Skin epidermis (tissue), 12 donors: ENCODE data around the gene SF3A2.
A peak's percentile ranks its signal among the peaks of the same experiment; 100 is the strongest.

Source experiments
- H3K27ac ChIP-seq, 21 experiments: fragments of 200-600 bp; sonication (generic) in 11 of 21; one replicate each; pipeline ENCODE4 v1.5.0; 2020; ENCODE audit warnings: mild to moderate bottlenecking in 3 of 21, inconsistent platforms in 2 of 21, moderate library complexity in 2 of 21
- H3K4me3 ChIP-seq, 7 experiments: fragments of 200-600 bp; sonication (generic) in 2 of 7; one replicate each; pipeline ENCODE4 v1.5.0; 2020; ENCODE audit warnings: inconsistent platforms in 2 of 7, mild to moderate bottlenecking in 2 of 7, moderate library complexity in 1 of 7

SF3A2 gene

GRCh38 chr19:2202366-2202765 is 34.3 kb upstream of the SF3A2 start:
- Histone ChIP-seq H3K4me3 (no peak overlapping the region), H3K27ac (peak overlapping the region in 11 of 21 experiments; percentile 3 to 73 (median 42))

DNA sequence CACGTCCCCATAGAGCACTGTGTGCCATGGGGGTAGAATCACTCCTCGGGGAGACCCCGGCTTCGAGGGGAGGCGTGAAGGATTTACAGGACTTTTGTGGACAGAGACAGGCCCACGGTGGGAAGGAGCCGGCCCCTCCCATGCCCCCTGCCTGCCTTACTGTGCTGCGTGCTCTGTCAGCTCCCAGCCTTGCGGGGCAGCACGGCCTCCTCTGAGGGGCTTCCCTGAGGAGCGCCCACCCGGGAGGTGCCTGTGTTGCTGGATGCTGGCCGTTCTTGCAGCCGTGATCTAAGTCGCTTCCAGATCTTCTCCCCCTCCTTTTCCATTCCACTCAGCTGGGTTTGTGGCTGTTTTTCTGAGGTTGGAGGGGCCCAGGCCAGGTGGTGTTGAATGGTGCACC is 29.6 kb upstream of the SF3A2 start:
- no peak overlapping the region for H3K27ac ChIP-seq
- no peak overlapping the region for H3K4me3 ChIP-seq

- Histone ChIP-seq H3K27ac (peak overlapping the region in 14 of 21 experiments; percentile 5 to 73 (median 41)), H3K4me3 (no peak overlapping the region)
Measured at GRCh38 chr19:2207991-2208860, 28.4 kb upstream of the SF3A2 start.

GRCh38 chr19:2208975-2209374 is 27.6 kb upstream of the SF3A2 start:
- Histone ChIP-seq H3K27ac (peak overlapping the region in 8 of 21 experiments; percentile 5 to 67 (median 41)), H3K4me3 (no peak overlapping the region)

DNA sequence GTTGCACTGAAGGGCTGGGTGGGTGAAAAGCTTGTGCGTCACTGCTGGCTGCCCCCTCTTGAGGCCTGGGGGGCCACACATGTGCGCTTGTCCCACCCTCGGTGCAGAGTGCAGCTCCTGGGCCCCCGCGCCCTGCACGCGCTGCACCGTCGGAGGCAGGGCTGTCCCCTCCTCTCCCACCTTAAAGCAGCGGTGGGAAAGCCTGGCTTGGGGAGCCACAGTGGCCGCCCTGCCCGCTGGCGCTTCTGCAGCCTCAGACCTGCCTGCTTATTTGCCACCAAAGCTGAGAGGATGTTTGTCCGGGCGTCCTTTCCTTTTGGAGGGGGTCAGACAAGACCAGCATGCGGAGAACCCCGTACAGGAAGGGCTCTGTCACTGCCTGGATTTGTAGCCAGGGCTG is 27.2 kb upstream of the SF3A2 start:
- no peak overlapping the region for H3K4me3 ChIP-seq
- peak overlapping the region in 3 of 21 experiments; percentile 40 to 66 (median 56) for H3K27ac ChIP-seq

DNA sequence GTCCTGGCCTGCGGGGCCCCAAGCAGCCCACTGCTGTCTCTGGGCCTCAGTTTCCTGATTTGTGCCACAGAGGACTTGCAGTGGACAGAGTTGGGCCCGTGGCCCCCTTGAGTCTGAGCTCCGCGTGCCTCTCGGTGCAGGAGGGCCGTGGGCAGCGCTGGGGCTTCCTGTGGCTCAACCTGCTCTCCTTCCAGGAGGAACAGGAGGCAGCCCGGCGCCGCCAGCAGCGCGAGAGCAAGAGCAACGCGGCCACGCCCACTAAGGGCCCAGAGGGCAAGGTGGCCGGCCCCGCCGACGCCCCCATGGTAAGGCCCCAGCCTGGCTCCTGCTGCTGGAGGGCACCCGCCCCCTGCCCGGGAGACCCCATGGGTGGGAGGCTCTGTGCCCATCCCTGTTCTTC is 26.4 kb upstream of the SF3A2 start:
- Histone ChIP-seq H3K27ac (no peak overlapping the region), H3K4me3 (no peak overlapping the region)

DNA sequence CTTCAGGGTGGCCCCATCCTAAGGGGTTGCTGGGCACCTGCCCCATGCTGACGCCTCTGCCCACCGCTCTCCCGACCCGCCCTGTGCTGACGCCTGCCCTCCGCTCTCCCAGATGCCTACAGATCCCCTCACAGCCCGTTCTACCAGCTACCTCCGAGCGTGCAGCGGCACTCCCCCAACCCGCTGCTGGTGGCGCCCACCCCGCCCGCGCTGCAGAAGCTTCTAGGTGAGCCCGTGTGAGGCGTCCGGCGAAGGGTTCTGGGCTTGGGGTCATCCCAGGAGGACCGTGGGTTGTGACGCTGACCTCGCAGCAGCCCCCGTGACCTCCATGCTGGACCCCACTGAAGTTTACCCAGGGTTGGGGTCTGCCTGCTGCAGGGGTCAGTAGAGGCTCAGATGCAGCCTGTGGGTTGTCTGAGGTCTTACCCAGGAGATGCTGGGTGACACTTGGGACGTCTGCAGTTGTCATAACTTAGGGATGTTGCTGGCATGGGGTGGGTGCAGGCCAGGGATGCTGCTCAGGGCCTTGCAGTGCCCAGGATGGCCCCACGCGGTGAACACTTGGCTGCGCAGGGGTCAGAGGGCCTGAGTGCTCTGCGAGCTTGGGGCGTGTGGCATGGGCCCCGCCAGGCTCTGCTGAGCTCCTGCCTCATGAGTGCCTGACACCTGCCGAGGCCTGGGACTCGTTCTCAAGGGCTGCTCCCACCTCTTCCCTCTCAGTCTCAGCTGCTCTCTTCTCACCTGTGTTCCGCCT is 25.5 kb upstream of the SF3A2 start:
- no peak overlapping the region for H3K4me3 ChIP-seq
- H3K27ac ChIP-seq, result no peak overlapping the region

DNA sequence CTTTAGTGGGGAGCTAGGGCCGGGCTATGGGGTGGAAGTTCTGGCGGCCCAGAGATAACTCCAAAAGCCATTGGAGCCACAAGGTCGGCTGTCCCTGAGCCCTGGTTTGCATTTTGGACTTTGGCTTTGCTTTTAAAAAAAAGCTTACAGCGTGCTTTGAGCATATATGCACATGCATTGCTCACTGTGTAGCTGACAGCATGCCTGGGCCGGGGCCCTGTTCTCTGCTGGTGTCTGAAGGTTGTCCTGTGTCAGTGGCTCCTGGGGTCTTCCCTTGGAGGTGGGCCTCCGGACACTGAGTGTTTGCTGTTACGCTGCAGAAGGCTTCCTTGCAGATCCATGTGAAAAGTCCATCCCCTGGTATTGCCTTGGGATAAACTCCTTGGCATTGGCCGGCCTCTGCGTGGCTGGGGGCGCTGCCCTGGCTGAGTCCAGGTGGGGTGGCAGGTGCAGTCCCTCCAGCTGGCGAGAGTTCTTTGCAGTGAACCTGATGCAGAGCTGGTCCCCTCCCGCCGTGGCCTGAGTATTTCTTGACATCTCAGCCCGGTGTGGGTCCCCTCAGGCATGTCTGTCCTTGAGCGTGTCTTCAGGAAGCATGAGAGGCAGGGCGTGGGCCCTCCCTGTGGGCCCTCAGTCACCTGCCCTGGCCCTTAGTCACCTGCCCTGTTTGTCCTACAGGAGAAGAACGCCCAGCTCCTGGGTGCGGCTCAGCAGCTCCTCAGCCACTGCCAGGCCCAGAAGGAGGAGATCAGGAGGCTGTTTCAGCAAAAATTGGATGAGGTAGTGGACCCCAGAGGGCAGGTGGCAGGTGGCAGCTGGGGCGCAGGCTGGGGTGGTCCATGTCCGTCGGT is 23.5 kb upstream of the SF3A2 start:
- peak overlapping the region in 15 of 21 experiments; percentile 14 to 79 (median 59) for H3K27ac ChIP-seq
- no peak overlapping the region for H3K4me3 ChIP-seq

DNA sequence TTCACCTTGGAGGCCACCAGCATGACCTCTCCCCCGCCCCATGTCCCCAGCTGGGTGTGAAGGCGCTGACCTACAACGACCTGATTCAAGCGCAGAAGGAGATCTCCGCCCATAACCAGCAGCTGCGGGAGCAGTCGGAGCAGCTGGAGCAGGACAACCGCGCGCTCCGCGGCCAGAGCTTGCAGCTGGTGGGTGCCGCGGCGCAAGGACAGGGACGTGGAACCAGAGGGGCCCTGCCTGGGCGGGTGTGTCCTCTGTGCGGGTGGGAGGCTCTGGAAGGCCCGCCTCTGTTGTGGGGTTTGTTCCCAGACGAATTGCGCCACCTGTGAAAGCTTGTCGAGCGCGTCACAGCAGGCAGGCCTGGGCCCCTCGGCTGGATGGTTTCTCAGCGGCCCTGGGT is 22.8 kb upstream of the SF3A2 start:
- Histone ChIP-seq H3K27ac (peak overlapping the region in 15 of 21 experiments; percentile 14 to 79 (median 59)), H3K4me3 (no peak overlapping the region)

- Histone ChIP-seq H3K27ac (peak overlapping the region in 13 of 21 experiments; percentile 4 to 79 (median 58)), H3K4me3 (no peak overlapping the region)
Measured at GRCh38 chr19:2214251-2214650, 22.4 kb upstream of the SF3A2 start.

DNA sequence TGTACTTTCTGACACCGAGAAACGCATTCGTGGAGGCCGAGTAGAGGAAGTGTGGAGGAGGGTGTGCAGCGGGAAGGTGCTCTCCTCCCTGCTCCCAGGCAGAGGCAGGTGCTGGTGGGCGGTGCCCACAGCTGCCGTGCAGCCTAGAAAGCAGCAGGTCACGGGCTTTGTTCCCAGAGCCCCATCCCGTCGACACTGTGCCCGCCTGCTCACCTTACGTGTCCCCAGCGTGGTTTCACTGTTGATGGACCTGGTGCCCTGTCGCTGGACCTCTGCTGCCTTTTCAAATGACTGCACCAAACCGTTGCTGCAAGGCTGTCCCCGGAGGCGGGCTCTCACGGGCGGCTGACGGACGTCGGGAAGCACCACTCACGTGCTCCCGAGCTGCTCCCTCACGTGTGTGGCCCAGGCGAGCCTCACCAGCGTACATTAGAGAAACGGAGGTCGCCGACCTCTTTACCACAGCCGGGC is 21.3 kb upstream of the SF3A2 start:
- H3K4me3 ChIP-seq, result no peak overlapping the region
- peak overlapping the region in 2 of 21 experiments; percentile 11 to 75 for H3K27ac ChIP-seq

DNA sequence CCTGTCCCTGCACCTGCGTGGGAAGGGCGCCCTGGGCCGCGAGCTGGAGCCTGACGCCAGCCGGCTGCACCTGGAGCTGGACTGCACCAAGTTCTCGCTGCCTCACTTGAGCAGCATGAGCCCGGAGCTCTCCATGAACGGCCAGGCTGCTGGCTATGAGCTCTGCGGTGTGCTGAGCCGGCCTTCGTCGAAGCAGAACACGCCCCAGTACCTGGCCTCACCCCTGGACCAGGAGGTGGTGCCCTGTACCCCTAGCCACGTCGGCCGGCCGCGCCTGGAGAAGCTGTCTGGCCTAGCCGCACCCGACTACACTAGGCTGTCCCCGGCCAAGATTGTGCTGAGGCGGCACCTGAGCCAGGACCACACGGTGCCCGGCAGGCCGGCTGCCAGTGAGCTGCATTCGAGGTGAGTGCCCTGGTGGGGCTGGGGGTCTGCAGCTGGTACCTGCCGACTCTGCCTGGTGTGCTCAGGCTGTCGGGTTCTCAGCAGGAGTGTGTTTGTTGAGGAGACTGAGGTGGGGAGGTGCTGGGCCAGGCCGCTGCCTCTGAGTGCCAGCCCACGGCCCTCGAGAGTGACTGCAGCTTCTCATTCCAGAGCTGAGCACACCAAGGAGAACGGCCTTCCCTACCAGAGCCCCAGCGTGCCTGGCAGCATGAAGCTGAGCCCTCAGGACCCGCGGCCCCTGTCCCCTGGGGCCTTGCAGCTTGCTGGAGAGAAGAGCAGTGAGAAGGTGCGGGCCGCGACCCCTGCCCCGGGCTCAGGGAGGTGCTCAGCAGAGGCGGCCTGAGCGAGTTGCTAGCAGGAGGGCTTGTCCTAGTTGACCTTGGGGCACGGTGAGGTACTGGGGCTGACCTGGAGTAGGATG is 20.0 kb upstream of the SF3A2 start:
- H3K4me3 ChIP-seq, result no peak overlapping the region
- peak overlapping the region in 2 of 21 experiments; percentile 12 to 25 for H3K27ac ChIP-seq

DNA sequence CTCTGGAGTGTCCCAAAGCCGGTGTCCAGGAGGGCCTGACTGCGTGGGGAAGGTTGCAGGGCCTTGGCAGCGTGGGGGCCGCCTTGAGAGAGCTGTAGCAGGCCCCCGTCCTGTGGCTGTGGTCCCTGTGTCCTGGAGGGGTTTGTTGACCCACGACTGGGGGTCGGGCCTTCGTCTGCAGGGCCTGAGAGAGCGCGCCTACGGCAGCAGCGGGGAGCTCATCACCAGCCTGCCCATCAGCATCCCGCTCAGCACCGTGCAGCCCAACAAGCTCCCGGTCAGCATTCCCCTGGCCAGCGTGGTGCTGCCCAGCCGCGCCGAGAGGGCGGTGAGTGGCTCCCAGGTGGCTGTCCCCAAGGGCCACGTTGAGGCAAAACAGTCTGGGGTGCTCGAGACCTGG is 19.0 kb upstream of the SF3A2 start:
- no peak overlapping the region for H3K27ac ChIP-seq
- no peak overlapping the region for H3K4me3 ChIP-seq

- Histone ChIP-seq H3K4me3 (no peak overlapping the region), H3K27ac (no peak overlapping the region)
Measured at GRCh38 chr19:2219726-2220125, 16.9 kb upstream of the SF3A2 start.

DNA sequence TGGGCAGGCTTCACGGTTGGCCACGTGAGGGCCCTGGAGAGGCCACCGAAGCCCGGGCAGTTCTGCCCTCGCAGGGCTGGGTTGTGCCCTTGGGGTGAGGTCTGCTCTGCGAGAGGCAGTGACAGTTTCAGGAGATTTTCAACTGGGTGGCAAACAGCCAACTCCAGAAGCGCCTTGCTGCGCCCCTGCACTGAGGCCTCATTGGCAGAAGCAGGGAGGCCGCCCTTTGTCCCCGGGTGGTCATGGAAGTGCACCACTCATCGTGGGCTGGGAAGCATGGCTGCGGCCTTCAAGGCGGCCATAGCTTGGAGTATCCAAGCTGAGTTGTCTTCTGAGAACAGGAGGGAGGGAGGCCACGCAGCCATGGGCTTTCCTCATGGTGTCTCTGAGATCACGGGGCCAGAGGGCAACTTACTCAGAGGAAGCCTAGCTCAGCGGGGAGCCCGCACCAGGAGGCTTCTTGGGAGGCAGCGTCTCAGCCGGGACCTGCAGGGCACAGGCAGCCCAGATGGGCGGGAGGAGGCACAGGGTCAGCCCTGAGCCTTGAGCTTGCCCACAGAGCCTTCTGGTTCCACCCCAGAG is 15.3 kb upstream of the SF3A2 start:
- Histone ChIP-seq H3K4me3 (no peak overlapping the region), H3K27ac (peak overlapping the region in 2 of 21 experiments; percentile 10 to 43)

DNA sequence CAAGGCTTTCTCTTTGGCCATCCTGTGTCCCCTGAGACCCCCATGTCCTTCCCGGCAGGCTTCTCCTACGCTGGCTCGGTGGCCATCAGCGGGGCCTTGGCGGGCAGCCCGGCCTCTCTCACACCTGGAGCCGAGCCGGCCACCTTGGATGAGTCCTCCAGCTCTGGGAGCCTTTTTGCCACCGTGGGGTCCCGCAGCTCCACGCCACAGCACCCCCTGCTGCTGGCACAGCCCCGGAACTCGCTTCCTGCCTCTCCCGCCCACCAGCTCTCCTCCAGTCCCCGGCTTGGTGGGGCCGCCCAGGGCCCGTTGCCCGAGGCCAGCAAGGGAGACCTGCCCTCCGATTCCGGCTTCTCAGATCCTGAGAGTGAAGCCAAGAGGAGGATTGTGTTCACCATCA is 14.7 kb upstream of the SF3A2 start:
- H3K27ac ChIP-seq, result peak overlapping the region in 2 of 21 experiments; percentile 10 to 31
- H3K4me3 ChIP-seq, result no peak overlapping the region

GRCh38 chr19:2223391-2223790 is 13.2 kb upstream of the SF3A2 start:
- no peak overlapping the region for H3K27ac ChIP-seq
- H3K4me3 ChIP-seq, result no peak overlapping the region

GRCh38 chr19:2223959-2224358 is 12.7 kb upstream of the SF3A2 start:
- peak overlapping the region in 1 of 21 experiments; percentile 25 for H3K27ac ChIP-seq

More at GRCh38 chr19:2223959-2224358, 12.7 kb upstream of the SF3A2 start:
- H3K4me3 ChIP-seq, result no peak overlapping the region
